Measurements from ENCODE around the gene CRTAP. TPM values are rescaled to one million over a fixed set of nuclear protein-coding genes. Genes with fewer than 3 reads are reported as not detected.
"Not testable (repeated sequence)": the region's sequence is repeated elsewhere in the genome, so short reads cannot be mapped to it uniquely, and the experiment has no call there.

CRTAP gene
- polyA plus RNA-seq, 3 donors from 2014 or later = 57.8 to 102 (median 58.7) TPM

- Mint-ChIP-seq H3K27me3 (ENCODE audit: low read depth in 3 of 3) (peaks cover 2 to 13% (median 4%) of the 10 kb centered on the region in 3 donors), H3K27ac (no peak overlapping the region), H3K9me3 (no peaks in the 10 kb centered on the region), H3K4me1 (no peaks in the 10 kb centered on the region), H3K4me3 (no peak overlapping the region), H3K36me3 (no peaks in the 10 kb centered on the region)
- DNase-seq = no peak
These were observed 8.4 kb upstream of the CRTAP start for GRCh38 chr3:33105341-33105948.

- H3K27me3 Mint-ChIP-seq (ENCODE audit: low read depth in 3 of 3) = peaks cover 2 to 13% (median 4%) of the 10 kb centered on the region in 3 donors
- not testable (repeated sequence) for DNase-seq, H3K27ac Mint-ChIP-seq, H3K36me3 Mint-ChIP-seq, H3K9me3 Mint-ChIP-seq, H3K4me3 Mint-ChIP-seq, H3K4me1 Mint-ChIP-seq
These were observed 7.0 kb upstream of the CRTAP start for GRCh38 chr3:33106854-33107253.

- Mint-ChIP-seq H3K27me3 (ENCODE audit: low read depth in 3 of 3) (peaks cover 2 to 7% (median 4%) of the 10 kb centered on the region in 3 donors), H3K9me3 (no peaks in the 10 kb centered on the region), H3K27ac (no peak overlapping the region), H3K4me1 (peaks cover 24 to 41% of the 10 kb centered on the region in 2 donors), H3K4me3 (no peak overlapping the region), H3K36me3 (no peaks in the 10 kb centered on the region)
- no peak for DNase-seq
These were observed 2.2 kb upstream of the CRTAP start for GRCh38 chr3:33111581-33111980.

- Mint-ChIP-seq H3K4me3 (peak overlapping the region; percentile 87 to 88 (median 88)), H3K9me3 (no peaks in the 10 kb centered on the region), H3K36me3 (peaks cover 0 to 3% (median 0%) of the 10 kb centered on the region in 3 donors), H3K4me1 (peaks cover 24 to 41% of the 10 kb centered on the region in 2 donors), H3K27ac (peak overlapping the region in 5 of 6 donors; percentile 73 to 87 (median 77)), H3K27me3 (ENCODE audit: low read depth in 3 of 3) (peaks cover 0 to 3% (median 2%) of the 10 kb centered on the region in 3 donors)
- no peak for DNase-seq
These were observed 809 bp downstream of the CRTAP start for GRCh38 chr3:33114622-33115023.

- Mint-ChIP-seq H3K36me3 (peaks cover 0 to 5% (median 0%) of the 10 kb centered on the region in 3 donors), H3K27me3 (ENCODE audit: low read depth in 3 of 3) (peaks cover 0 to 2% (median 0%) of the 10 kb centered on the region in 3 donors), H3K9me3 (no peaks in the 10 kb centered on the region), H3K27ac (peak overlapping the region in 4 of 6 donors; percentile 62 to 84 (median 70)), H3K4me1 (peaks cover 24 to 41% of the 10 kb centered on the region in 2 donors), H3K4me3 (peak overlapping the region; percentile 54 to 88 (median 88))
- no peak for DNase-seq
These were observed 1.4 kb downstream of the CRTAP start for GRCh38 chr3:33115024-33115768.

GRCh38 chr3:33117461-33117860 is 3.6 kb downstream of the CRTAP start:
- H3K27ac Mint-ChIP-seq = no peak overlapping the region
- DNase-seq = no peak
- H3K4me1 Mint-ChIP-seq = peaks cover 23 to 33% of the 10 kb centered on the region in 2 donors
- H3K27me3 Mint-ChIP-seq (ENCODE audit: low read depth in 3 of 3) = peaks cover 0 to 2% (median 2%) of the 10 kb centered on the region in 3 donors
- H3K36me3 Mint-ChIP-seq = peaks cover 5 to 13% (median 12%) of the 10 kb centered on the region in 3 donors
- no peaks in the 10 kb centered on the region for H3K9me3 Mint-ChIP-seq
- H3K4me3 Mint-ChIP-seq = no peak overlapping the region

GRCh38 chr3:33119891-33120290 is 6.1 kb downstream of the CRTAP start:
- Mint-ChIP-seq H3K4me3 (no peak overlapping the region), H3K27ac (no peak overlapping the region), H3K9me3 (no peaks in the 10 kb centered on the region)

GRCh38 chr3:33122991-33123390 is 9.2 kb downstream of the CRTAP start:
- peaks cover 11 to 48% (median 33%) of the 10 kb centered on the region in 3 donors for H3K36me3 Mint-ChIP-seq

More at GRCh38 chr3:33119891-33120290, 6.1 kb downstream of the CRTAP start:
- Mint-ChIP-seq H3K4me1 (peaks cover 9 to 15% of the 10 kb centered on the region in 2 donors), H3K36me3 (peaks cover 5 to 29% (median 21%) of the 10 kb centered on the region in 3 donors), H3K27me3 (ENCODE audit: low read depth in 3 of 3) (peaks cover 0 to 2% (median 0%) of the 10 kb centered on the region in 3 donors)
- DNase-seq = no peak

GRCh38 chr3:33124638-33125037 is 10.8 kb downstream of the CRTAP start:
- Mint-ChIP-seq H3K4me3 (no peak overlapping the region), H3K27me3 (ENCODE audit: low read depth in 3 of 3) (peaks cover 0 to 2% (median 0%) of the 10 kb centered on the region in 3 donors), H3K27ac (no peak overlapping the region), H3K36me3 (peaks cover 11 to 46% (median 33%) of the 10 kb centered on the region in 3 donors), H3K9me3 (no peaks in the 10 kb centered on the region), H3K4me1 (no peaks in the 10 kb centered on the region)
- no peak for DNase-seq

More at GRCh38 chr3:33122991-33123390, 9.2 kb downstream of the CRTAP start:
- H3K9me3 Mint-ChIP-seq = no peaks in the 10 kb centered on the region
- no peak overlapping the region for H3K4me3 Mint-ChIP-seq
- DNase-seq = no peak
- no peaks in the 10 kb centered on the region for H3K4me1 Mint-ChIP-seq
- no peak overlapping the region for H3K27ac Mint-ChIP-seq
- H3K27me3 Mint-ChIP-seq (ENCODE audit: low read depth in 3 of 3) = peaks cover 0 to 2% (median 0%) of the 10 kb centered on the region in 3 donors

- no peaks in the 10 kb centered on the region for H3K4me1 Mint-ChIP-seq
- no peak overlapping the region for H3K4me3 Mint-ChIP-seq
- DNase-seq = no peak
- H3K36me3 Mint-ChIP-seq = peaks cover 11 to 38% (median 28%) of the 10 kb centered on the region in 3 donors
- peak overlapping the region in 1 of 6 donors; percentile 29 for H3K27ac Mint-ChIP-seq
- peaks cover 0 to 2% (median 0%) of the 10 kb centered on the region in 3 donors for H3K27me3 Mint-ChIP-seq (ENCODE audit: low read depth in 3 of 3)
- no peaks in the 10 kb centered on the region for H3K9me3 Mint-ChIP-seq
These were observed 12.0 kb downstream of the CRTAP start for GRCh38 chr3:33125840-33126239.

GRCh38 chr3:33128706-33129105 is 14.9 kb downstream of the CRTAP start:
- Mint-ChIP-seq H3K9me3 (no peaks in the 10 kb centered on the region), H3K27ac (no peak overlapping the region), H3K4me3 (no peak overlapping the region), H3K4me1 (peaks cover 0 to 5% of the 10 kb centered on the region in 2 donors), H3K36me3 (peaks cover 15 to 42% (median 15%) of the 10 kb centered on the region in 3 donors), H3K27me3 (ENCODE audit: low read depth in 3 of 3) (no peaks in the 10 kb centered on the region)
- no peak for DNase-seq

GRCh38 chr3:33130144-33130543 is 16.3 kb downstream of the CRTAP start:
- no peak for DNase-seq

GRCh38 chr3:33131331-33132018 is 17.7 kb downstream of the CRTAP start:
- Mint-ChIP-seq H3K4me3 (no peak overlapping the region), H3K27me3 (ENCODE audit: low read depth in 3 of 3) (no peaks in the 10 kb centered on the region), H3K27ac (no peak overlapping the region), H3K4me1 (peaks cover 0 to 5% of the 10 kb centered on the region in 2 donors), H3K9me3 (no peaks in the 10 kb centered on the region), H3K36me3 (peaks cover 22 to 39% (median 24%) of the 10 kb centered on the region in 3 donors)
- peak; percentile 18 to 32 (median 26) for DNase-seq

More at GRCh38 chr3:33130144-33130543, 16.3 kb downstream of the CRTAP start:
- H3K4me1 Mint-ChIP-seq = peaks cover 0 to 5% of the 10 kb centered on the region in 2 donors
- no peak overlapping the region for H3K4me3 Mint-ChIP-seq
- no peak overlapping the region for H3K27ac Mint-ChIP-seq
- H3K27me3 Mint-ChIP-seq (ENCODE audit: low read depth in 3 of 3) = no peaks in the 10 kb centered on the region
- H3K9me3 Mint-ChIP-seq = no peaks in the 10 kb centered on the region
- peaks cover 26 to 42% (median 26%) of the 10 kb centered on the region in 3 donors for H3K36me3 Mint-ChIP-seq

All from immature natural killer cell (primary cell).